GM10248 (cell line): ENCODE results near the gene IL1B.

Experiments used
- CTCF ChIA-PET: fragments of 300-600 bp; sonication (Branson Sonifier 250); formaldehyde crosslinking; extraction: SDS; loops from one replicate; lab custom pipeline; 2021; ENCODE audit warnings: antibody characterized with exemption; lab: Yijun Ruan, JAX
- POLR2A ChIA-PET: fragments of 350-650 bp; sonication (Branson Sonifier 250); formaldehyde crosslinking; extraction: SDS; loops from one replicate; lab custom pipeline; 2020; ENCODE audit warnings: antibody characterized with exemption; lab: Yijun Ruan, JAX
- DNase-seq: peaks from one replicate; pipeline ENCODE4 v3.0.0; 2012; ENCODE audit errors: extremely low spot score
- TF ChIP-seq, protein P1 (sequence below): IDR thresholded peaks from 2 replicates; pipeline ENCODE4 v1.5.1; 2012; ENCODE audit warnings: mild to moderate bottlenecking, low read depth; ENCODE audit errors: extremely low read depth, missing control alignments, control extremely low read depth

Gene IL1B

DNA sequence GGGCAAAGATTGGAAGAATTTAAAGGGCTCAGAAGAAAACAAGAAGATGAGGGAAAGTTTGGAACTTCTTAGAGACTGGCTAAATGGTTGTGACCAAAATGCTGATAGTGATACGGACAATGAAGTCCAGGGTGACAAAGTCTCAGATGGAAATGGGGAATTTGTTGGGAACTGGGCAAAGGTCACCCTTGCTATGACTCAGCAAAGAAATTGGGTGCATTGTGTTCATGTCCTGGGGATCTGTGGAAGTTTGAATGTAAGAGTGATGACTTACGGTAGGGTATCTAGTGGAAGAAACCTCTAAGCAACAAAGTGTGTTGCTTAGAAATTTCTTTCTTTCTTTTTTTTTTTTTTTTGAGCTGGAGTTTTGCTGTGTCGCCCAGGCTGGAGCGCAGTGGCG, 46.3 kb downstream of the IL1B start:
- POLR2A ChIA-PET: no interaction called here
- CTCF ChIA-PET: interaction anchor here (1.3 kb wide), 1 partner anchor 22 kb away, joined by 3 read pairs; no protein-coding TSS in a partner anchor
- TF ChIP-seq, protein P1, sequence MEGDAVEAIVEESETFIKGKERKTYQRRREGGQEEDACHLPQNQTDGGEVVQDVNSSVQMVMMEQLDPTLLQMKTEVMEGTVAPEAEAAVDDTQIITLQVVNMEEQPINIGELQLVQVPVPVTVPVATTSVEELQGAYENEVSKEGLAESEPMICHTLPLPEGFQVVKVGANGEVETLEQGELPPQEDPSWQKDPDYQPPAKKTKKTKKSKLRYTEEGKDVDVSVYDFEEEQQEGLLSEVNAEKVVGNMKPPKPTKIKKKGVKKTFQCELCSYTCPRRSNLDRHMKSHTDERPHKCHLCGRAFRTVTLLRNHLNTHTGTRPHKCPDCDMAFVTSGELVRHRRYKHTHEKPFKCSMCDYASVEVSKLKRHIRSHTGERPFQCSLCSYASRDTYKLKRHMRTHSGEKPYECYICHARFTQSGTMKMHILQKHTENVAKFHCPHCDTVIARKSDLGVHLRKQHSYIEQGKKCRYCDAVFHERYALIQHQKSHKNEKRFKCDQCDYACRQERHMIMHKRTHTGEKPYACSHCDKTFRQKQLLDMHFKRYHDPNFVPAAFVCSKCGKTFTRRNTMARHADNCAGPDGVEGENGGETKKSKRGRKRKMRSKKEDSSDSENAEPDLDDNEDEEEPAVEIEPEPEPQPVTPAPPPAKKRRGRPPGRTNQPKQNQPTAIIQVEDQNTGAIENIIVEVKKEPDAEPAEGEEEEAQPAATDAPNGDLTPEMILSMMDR: no peak
- DNase-seq: no peak

DNA sequence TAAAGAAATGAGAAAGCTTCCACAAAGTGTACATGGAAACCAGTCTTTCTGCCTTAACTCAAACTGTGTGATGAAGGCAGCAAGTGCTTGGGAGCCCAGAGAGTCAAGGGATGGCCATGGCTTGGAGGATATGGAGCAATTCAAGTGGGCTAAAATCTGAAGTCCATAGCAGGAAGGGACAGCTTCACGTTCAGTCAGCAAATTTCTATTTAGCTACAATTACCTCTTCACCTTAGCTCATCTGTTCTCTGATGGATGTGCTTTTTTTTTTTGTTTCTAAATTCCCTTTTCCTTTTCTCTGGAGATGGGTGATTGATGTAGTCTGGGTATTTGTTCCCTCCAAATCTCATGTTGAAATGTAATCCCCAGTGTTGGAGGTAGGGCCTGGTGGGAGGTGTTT, 47.4 kb downstream of the IL1B start:
- CTCF ChIA-PET: interaction anchor here (1.0 to 1.9 kb wide), 7 partner anchors 9 to 96 kb away, joined by 3 to 6 read pairs (median 3); no protein-coding TSS in a partner anchor
- TF ChIP-seq, protein P1: no peak
- DNase-seq: no peak
- POLR2A ChIA-PET: interaction anchor here (0.6 kb wide), 1 partner anchor 17 kb away, joined by 3 read pairs; no protein-coding TSS in a partner anchor

DNA sequence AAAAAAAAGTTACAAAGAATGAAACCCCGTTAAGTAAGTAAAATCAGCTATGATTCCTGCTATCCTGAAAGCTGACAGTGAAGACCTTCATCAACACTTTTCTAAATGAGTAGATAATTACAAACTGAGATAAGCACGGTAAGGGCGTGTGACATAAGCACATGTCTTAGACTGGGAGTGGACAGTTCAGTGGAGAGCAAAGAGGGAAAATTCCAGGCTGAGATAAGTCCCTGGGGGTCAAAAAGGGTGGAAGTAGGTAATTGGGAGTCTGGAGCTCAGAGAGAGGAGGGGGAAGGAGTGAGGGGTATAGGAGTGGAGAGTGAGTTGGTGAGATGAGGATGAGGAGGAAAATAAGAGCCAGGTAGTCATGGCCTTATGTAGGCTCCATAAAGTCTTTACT, 47.9 kb downstream of the IL1B start:
- TF ChIP-seq, protein P1: no peak
- DNase-seq: no peak
- ChIA-PET CTCF (interaction anchor here (1.0 to 1.9 kb wide), 6 partner anchors 10 to 97 kb away, joined by 3 to 6 read pairs (median 4); no protein-coding TSS in a partner anchor), POLR2A (interaction anchor here (0.6 kb wide), 1 partner anchor 16 kb away, joined by 3 read pairs; no protein-coding TSS in a partner anchor)

DNA sequence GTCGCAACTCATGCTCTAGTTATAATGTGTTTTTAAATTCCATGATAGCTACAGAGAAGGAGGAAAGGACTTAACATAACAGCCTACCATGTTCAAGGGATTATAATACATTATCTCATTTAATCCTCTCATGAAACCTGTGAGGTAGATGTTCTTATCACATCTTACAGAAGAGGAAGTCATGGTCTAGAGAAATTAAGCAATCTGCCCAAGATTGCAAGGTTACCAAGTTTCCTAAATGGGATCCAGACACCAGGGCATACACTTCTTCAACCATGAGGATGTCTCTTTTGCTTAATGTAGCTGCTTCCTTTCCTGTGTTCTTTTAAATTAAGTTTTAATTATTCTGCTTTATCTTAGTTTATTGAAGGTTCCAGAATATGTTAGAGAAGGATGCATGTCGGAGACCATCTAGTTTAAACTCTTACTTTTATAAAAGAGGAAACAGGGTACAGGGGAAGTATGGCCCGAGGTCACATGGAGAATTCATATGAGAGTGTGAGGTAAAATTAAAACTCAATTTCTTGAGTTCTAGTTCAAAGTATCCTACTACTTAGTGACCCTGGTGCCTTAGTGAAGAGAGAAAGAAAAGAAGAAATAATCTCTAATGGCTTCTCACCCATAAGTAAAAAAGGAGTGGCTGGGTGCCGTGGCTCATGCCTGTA, 48.7 kb downstream of the IL1B start:
- ChIA-PET POLR2A (no interaction called here), CTCF (interaction anchor here (0.9 to 1.9 kb wide), 5 partner anchors 11 to 97 kb away, joined by 3 to 6 read pairs (median 4); no protein-coding TSS in a partner anchor)
- no peak for DNase-seq
- TF ChIP-seq, protein P1: no peak

DNA sequence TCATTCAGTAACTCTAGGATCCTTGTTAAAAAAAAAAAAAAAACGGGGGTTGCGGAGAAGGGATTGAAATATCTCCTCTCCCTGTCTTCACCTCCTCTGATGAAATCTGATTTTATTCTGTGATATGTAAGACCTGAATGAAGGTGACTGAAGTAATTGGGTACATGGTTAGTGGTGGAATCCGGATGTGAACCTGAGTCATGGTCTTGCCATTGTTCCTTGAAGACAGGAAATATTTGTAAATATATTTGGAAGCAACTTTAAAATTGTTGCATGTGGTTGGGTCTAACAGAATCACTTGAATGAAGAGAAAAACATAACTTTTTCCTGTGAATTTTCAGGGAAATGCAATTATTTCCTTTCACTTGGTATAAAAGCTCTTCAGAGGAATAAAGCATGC, 49.3 kb downstream of the IL1B start:
- CTCF ChIA-PET: interaction anchor here (0.9 to 3.1 kb wide), 4 partner anchors 11 to 60 kb away, joined by 4 to 11 read pairs (median 4); no protein-coding TSS in a partner anchor
- POLR2A ChIA-PET: no interaction called here
- DNase-seq: no peak
- TF ChIP-seq, protein P1: no peak

DNA sequence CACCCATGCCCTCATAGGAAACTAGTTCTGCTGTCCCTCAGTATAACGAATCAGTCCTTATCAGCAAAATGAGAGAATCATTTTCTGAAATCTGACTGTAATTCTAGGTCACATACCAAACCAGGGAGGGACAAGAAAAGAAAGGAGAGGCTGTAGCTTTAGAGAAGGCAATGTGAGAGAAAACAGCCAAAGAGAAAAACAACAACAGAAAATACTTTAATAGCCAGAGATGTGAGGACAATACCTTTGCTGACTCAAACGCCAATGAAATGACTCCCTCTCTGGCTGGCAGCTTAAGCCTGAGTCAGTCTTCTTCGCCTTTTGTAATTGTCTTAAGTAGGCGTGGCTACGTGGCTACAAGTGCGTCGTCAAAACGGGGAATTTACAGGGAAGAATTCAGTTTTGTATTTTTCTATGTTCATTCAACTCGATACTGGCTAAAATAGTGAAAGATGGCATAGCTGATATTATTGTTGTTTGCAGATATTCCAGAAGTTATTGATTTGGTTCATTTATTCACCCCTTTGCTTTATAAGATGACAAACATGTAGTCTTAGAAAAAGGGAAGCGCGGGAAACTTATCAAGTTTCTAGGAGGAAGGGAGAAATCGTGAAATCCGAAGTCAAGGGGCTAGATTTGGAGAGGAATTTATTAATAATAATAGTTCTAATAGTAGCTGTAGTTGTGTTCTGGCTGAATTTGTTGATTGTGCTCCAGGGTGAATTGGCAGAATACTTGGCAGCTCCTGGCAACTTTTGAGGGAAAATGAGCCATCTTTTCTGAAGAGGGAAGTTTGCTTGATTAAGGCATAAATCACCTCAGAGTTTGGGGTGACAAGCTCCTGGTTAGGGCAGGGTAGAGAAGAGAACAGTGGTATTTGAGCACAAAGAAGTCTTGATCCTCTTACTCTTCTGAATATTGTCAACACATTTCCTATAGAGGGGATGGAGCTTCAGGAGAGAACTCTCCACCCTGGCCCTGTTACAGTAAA, 52.1 kb downstream of the IL1B start, which contains the start of gene IL1A:
TSS of gene IL1A (minus strand) at position 295 of the 991 bp plus-strand sequence. CDS start 723 bp downstream, outside the sequence.
- no peak for DNase-seq
- TF ChIP-seq, protein P1: no peak
- ChIA-PET POLR2A (no interaction called here), CTCF (interaction anchor here (1.1 to 5.1 kb wide), 8 partner anchors 14 to 157 kb away, joined by 3 to 23 read pairs (median 4); no protein-coding TSS in a partner anchor)
